Dendritic cell treated with granulocyte-macrophage colony-stimulating factor and Interleukin-4, amounts not matched to agents 40 ng/mL and 50 ng/mL, for 4 days (primary cell): ENCODE data around the gene ARFGEF3.

Source experiments
- H3K27ac Mint-ChIP-seq: one replicate; pipeline ENCODE4 v1.8.0; 2022; ENCODE audit warnings: mild to moderate bottlenecking, mixed read lengths
- H3K27me3 Mint-ChIP-seq: one replicate; pipeline ENCODE4 v1.8.0; 2022; ENCODE audit warnings: mild to moderate bottlenecking, mixed read lengths
- H3K36me3 Mint-ChIP-seq: one replicate; pipeline ENCODE4 v1.8.0; 2022; ENCODE audit warnings: low read depth, mixed read lengths
- H3K4me1 Mint-ChIP-seq: one replicate; pipeline ENCODE4 v1.8.0; 2022; ENCODE audit warnings: low read depth, mixed read lengths
- H3K4me3 Mint-ChIP-seq: one replicate; pipeline ENCODE4 v1.8.0; 2022; ENCODE audit warnings: mild to moderate bottlenecking, moderate library complexity, mixed read lengths
- H3K9me3 Mint-ChIP-seq: one replicate; pipeline ENCODE4 v1.8.0; 2022; ENCODE audit warnings: mixed read lengths
- intact Hi-C: fragments of 100-400 bp; cut with micrococcal nuclease; formaldehyde crosslinking; loops from one replicate; pipeline ENCODE4 v1.15.0; 2022

Gene ARFGEF3

GRCh38 chr6:138293428-138294395, 132.0 kb downstream of the ARFGEF3 start:
- Mint-ChIP-seq H3K27me3 (no peaks in the 10 kb centered on the region), H3K27ac (no peak overlapping the region), H3K4me3 (no peak overlapping the region), H3K4me1 (no peaks in the 10 kb centered on the region), H3K36me3 (no peaks in the 10 kb centered on the region), H3K9me3 (no peaks in the 10 kb centered on the region)
- intact Hi-C loops = no loop called here

GRCh38 chr6:138296381-138296780, 134.6 kb downstream of the ARFGEF3 start:
- peaks cover 2% of the 10 kb centered on the region for H3K27me3 Mint-ChIP-seq
- H3K9me3 Mint-ChIP-seq = no peaks in the 10 kb centered on the region
- H3K4me3 Mint-ChIP-seq = no peak overlapping the region
- H3K36me3 Mint-ChIP-seq = no peaks in the 10 kb centered on the region
- H3K4me1 Mint-ChIP-seq = no peaks in the 10 kb centered on the region
- no peak overlapping the region for H3K27ac Mint-ChIP-seq
- intact Hi-C loops = no loop called here

- H3K4me1 Mint-ChIP-seq = no peaks in the 10 kb centered on the region
- no peaks in the 10 kb centered on the region for H3K9me3 Mint-ChIP-seq
- peaks cover 3% of the 10 kb centered on the region for H3K27me3 Mint-ChIP-seq
- intact Hi-C loops = no loop called here
- H3K27ac Mint-ChIP-seq = no peak overlapping the region
- H3K36me3 Mint-ChIP-seq = no peaks in the 10 kb centered on the region
- no peak overlapping the region for H3K4me3 Mint-ChIP-seq
Observed at GRCh38 chr6:138296786-138297185, 135.0 kb downstream of the ARFGEF3 start.

- intact Hi-C loops = no loop called here
- H3K27me3 Mint-ChIP-seq = peaks cover 3% of the 10 kb centered on the region
- H3K4me1 Mint-ChIP-seq = no peaks in the 10 kb centered on the region
Observed at GRCh38 chr6:138297761-138298298, 136.1 kb downstream of the ARFGEF3 start.

GRCh38 chr6:138300469-138300868, 138.7 kb downstream of the ARFGEF3 start:
- H3K27me3 Mint-ChIP-seq = peaks cover 3% of the 10 kb centered on the region
- no peak overlapping the region for H3K4me3 Mint-ChIP-seq
- H3K36me3 Mint-ChIP-seq = no peaks in the 10 kb centered on the region
- no peaks in the 10 kb centered on the region for H3K9me3 Mint-ChIP-seq
- H3K4me1 Mint-ChIP-seq = no peaks in the 10 kb centered on the region
- H3K27ac Mint-ChIP-seq = no peak overlapping the region
- intact Hi-C loops = no loop called here

More at GRCh38 chr6:138297761-138298298, 136.1 kb downstream of the ARFGEF3 start:
- no peaks in the 10 kb centered on the region for H3K9me3 Mint-ChIP-seq
- H3K27ac Mint-ChIP-seq = no peak overlapping the region
- H3K4me3 Mint-ChIP-seq = no peak overlapping the region
- no peaks in the 10 kb centered on the region for H3K36me3 Mint-ChIP-seq

- H3K4me1 Mint-ChIP-seq = no peaks in the 10 kb centered on the region
- intact Hi-C loops = no loop called here
- no peaks in the 10 kb centered on the region for H3K9me3 Mint-ChIP-seq
- no peaks in the 10 kb centered on the region for H3K36me3 Mint-ChIP-seq
- H3K4me3 Mint-ChIP-seq = no peak overlapping the region
- no peak overlapping the region for H3K27ac Mint-ChIP-seq
- H3K27me3 Mint-ChIP-seq = peaks cover 3% of the 10 kb centered on the region
Observed at GRCh38 chr6:138302554-138302953, 140.8 kb downstream of the ARFGEF3 start.

GRCh38 chr6:138307352-138307751, 145.6 kb downstream of the ARFGEF3 start:
- Mint-ChIP-seq H3K4me3 (no peak overlapping the region), H3K27ac (no peak overlapping the region), H3K9me3 (no peaks in the 10 kb centered on the region), H3K36me3 (no peaks in the 10 kb centered on the region), H3K27me3 (no peaks in the 10 kb centered on the region), H3K4me1 (no peaks in the 10 kb centered on the region)
- intact Hi-C loops = no loop called here

GRCh38 chr6:138307816-138308730, 146.3 kb downstream of the ARFGEF3 start:
- H3K4me3 Mint-ChIP-seq = no peak overlapping the region
- no peak overlapping the region for H3K27ac Mint-ChIP-seq
- H3K36me3 Mint-ChIP-seq = no peaks in the 10 kb centered on the region
- no peaks in the 10 kb centered on the region for H3K4me1 Mint-ChIP-seq
- H3K27me3 Mint-ChIP-seq = no peaks in the 10 kb centered on the region
- no peaks in the 10 kb centered on the region for H3K9me3 Mint-ChIP-seq
- intact Hi-C loops = no loop called here

- Mint-ChIP-seq H3K4me3 (no peak overlapping the region), H3K9me3 (no peaks in the 10 kb centered on the region), H3K27ac (no peak overlapping the region), H3K27me3 (no peaks in the 10 kb centered on the region), H3K36me3 (no peaks in the 10 kb centered on the region), H3K4me1 (no peaks in the 10 kb centered on the region)
- intact Hi-C loops = no loop called here
Observed at GRCh38 chr6:138308731-138309110, 147.0 kb downstream of the ARFGEF3 start.

- Mint-ChIP-seq H3K27me3 (no peaks in the 10 kb centered on the region), H3K4me3 (no peak overlapping the region), H3K27ac (no peak overlapping the region), H3K36me3 (no peaks in the 10 kb centered on the region), H3K9me3 (no peaks in the 10 kb centered on the region), H3K4me1 (no peaks in the 10 kb centered on the region)
- intact Hi-C loops = no loop called here
Observed at GRCh38 chr6:138309695-138310094, 148.0 kb downstream of the ARFGEF3 start.

- no peak overlapping the region for H3K4me3 Mint-ChIP-seq
- intact Hi-C loops = no loop called here
- no peaks in the 10 kb centered on the region for H3K4me1 Mint-ChIP-seq
Observed at GRCh38 chr6:138310294-138310693, 148.6 kb downstream of the ARFGEF3 start.

GRCh38 chr6:138310821-138311220, 149.1 kb downstream of the ARFGEF3 start:
- H3K27me3 Mint-ChIP-seq = no peaks in the 10 kb centered on the region
- H3K27ac Mint-ChIP-seq = no peak overlapping the region
- no peaks in the 10 kb centered on the region for H3K36me3 Mint-ChIP-seq
- H3K4me1 Mint-ChIP-seq = no peaks in the 10 kb centered on the region
- H3K9me3 Mint-ChIP-seq = no peaks in the 10 kb centered on the region
- no peak overlapping the region for H3K4me3 Mint-ChIP-seq
- intact Hi-C loops = no loop called here

More at GRCh38 chr6:138310294-138310693, 148.6 kb downstream of the ARFGEF3 start:
- H3K27ac Mint-ChIP-seq = no peak overlapping the region
- H3K9me3 Mint-ChIP-seq = no peaks in the 10 kb centered on the region
- H3K27me3 Mint-ChIP-seq = no peaks in the 10 kb centered on the region
- H3K36me3 Mint-ChIP-seq = no peaks in the 10 kb centered on the region

GRCh38 chr6:138311268-138311667, 149.5 kb downstream of the ARFGEF3 start:
- Mint-ChIP-seq H3K36me3 (no peaks in the 10 kb centered on the region), H3K4me3 (no peak overlapping the region), H3K9me3 (no peaks in the 10 kb centered on the region), H3K27ac (no peak overlapping the region), H3K27me3 (no peaks in the 10 kb centered on the region), H3K4me1 (no peaks in the 10 kb centered on the region)
- intact Hi-C loops = no loop called here
